DLD1 (cell line): ENCODE data around the gene GARRE1.
"Not testable (repeated sequence)": the region's sequence is repeated elsewhere in the genome, so short reads cannot be mapped to it uniquely, and the experiment has no call there.

ENCODE experiments used
- in situ Hi-C: cut with HindIII; loops from 2 replicates; pipeline ENCODE4 v1.10.0; 2017; ENCODE audit warnings: low sequenced_read_pairs

Gene GARRE1

DNA sequence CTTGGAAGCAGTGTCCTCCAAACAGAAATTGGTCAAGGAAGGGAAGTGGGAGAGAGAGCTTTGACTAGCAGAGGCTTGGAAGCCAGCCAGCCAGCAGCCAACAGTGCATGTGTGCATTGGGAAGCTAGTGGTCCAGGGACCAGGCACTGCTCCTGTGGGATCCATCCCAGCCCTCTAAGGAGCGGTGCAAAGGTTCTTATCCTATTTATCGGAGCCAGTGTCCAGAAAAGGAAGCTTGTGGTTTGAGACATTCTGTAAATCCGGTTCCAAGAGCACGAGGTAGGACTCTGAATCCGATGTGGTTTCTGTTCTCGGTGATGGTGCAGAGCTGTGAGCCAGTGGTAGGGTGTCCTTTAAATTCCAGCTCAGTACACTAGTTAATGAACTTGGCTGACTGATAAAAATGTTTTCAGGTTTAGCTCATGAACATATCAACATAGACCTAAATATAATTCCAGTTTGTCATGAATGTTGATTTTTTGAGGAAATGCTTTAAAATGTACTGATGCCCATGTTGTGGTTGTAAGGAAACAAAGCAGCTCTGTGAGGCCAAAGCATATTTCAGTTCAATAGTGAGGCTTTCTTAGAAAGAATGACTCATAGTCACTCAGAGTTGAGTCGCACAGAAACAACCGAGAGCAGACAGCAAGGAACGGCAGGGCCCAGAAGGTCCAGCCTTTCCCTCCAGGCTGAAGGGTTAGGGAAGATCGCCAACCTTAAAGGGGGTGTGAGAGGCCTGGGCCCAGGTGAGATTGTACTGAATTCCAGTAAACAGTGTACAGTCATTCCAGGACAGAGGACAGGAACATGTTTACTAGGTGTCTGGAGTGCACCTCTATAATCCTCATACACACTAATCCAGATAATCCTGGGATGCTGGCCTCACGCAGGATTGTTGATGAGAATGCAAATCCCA lies 21.5 kb upstream of the GARRE1 start:
- in situ Hi-C loops, result no loop called here

DNA sequence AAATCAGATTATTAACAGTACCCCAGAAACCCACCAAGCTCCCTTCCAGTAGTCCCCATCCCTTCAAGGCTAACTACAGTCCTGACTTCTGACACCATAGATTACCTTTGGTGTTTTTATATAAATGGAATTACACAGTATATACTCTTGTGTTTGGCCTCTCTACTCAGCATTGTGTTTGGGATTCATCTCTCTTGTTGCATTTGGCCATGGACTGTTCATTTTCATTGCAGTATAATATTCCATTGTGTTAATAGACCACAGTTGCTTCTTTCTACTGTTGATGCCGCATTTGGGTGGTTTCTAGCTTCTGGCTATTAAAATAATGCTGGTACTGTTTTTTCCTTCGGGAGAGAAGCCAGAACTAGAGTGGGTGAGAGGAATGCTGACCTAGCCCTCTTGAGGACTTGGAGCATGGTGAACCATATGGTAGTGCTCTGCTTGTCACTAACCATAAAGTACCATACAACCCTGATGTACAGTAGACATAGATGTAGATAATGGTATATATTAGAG lies 18.9 kb upstream of the GARRE1 start:
- in situ Hi-C loops, result no loop called here

DNA sequence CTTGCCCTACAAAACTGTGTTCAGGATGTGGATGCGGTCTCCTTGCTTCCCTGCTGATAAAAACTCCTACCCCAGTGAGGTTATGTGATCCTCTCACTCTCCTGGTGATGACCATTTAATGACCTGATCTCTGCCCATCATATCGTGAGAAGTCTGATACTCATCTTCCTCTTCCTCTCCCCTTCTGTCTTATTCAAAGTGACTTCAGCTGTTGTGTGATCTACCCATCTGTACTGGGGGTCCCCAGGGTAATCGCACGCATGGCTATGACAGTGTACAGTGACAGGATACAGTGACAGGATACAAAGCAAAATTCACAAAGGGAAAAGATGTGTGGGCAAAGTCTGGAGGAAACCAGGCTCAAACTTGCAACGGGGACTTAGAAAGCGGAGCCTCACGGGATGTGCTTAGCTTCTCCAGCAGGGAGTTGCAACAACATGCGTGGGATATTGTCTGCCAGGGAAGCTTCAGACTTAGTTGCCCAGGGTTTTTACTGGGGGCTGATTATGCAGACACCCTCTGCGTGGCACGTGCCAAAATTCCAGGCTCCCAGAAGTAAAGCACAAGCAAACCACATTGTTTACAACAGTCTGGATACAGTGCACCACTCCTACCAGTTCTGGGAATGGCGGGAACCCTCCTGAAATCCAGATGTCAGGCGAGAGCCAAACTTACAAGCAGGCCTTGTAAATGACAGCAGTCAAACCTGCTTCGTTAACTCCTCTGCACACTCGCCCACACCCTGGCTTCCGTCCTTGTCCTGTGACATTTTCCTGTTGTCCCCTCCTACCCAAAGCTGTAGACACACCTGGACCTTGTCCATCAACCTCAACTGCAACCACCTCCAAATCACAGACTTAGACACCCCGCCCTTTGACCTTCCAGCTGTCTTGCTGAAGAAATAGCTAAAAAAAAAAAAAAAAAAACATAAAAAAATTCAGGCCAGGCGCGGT lies 18.0 kb upstream of the GARRE1 start:
- in situ Hi-C loops, result no loop called here

DNA sequence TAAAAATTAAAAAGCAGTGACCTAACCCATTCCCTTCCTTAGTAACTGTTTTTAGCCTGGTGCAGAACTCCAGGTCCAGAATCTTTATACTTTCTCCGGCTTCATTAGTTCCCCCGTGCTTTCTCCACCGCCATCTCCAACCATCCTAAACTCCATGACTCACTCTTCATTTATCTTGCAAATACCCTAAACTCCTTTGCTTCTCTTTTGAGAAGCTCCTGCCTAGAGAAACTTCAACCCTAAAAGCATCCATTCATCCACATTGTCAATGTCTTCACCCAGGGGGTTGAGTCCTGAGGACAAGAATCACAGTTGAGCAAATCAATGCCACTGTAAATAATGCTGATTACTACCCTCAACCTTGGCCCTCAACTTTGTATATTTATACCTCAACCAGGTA lies 17.1 kb upstream of the GARRE1 start:
- in situ Hi-C loops, result no loop called here

DNA sequence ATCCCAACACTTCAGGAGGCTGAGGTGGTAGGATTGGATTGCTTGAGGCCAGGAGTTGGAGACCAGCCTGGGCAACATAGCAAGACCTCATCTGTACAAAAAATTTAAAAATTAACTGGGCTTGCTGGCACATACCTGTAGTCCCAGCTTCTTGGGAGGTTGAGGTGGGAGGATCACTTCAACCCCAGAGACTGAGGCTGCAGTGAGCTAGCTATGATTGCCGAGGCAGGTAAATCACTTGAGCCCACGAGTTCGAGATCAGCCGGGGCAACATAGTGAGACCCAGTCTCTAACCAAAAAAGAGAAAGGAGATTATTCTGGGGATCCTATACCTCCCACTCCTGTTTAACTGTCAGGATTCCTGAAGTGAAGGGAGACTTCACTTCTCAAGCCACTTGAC lies 16.4 kb upstream of the GARRE1 start:
- in situ Hi-C loops, result no loop called here

DNA sequence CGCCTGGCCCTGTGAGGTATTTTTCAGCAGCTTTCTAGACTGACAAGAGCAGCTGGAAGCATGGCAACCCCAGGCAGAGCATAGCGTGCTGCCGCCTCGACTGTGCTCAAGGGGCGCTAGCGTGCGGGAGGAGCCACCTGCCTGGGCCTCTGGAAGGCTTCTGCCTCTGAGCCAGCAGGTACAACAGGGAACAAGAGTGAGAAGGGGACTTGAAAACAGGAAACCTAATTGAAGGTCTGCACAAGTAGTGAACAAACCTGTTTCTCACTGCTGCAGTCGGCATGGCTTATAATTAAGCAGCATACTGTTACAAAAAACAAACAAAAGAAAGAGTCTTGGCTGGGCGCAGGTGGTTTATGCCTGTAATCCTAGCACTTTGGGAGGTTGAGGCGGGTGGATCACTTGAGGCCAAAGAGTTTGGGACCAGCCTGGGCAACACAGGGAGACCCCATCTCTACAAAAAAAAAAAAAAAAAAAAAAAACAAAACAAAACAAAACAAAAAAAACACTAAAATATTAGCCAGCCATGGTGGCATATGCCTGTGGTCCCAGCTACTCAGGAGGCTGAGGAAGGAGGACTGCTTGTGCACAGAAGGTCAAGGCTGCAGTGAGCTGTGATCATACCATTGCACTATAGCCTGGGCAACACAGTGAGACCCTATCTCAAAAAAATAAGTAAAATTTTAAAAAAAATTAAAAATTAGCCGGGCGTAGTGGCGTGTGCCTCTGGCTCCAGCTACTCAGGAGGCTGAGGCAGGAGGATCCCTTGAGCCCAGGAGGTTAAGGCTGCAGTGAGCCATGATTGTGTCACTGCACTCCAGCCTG lies 12.6 kb upstream of the GARRE1 start:
- in situ Hi-C loops, result no loop called here

DNA sequence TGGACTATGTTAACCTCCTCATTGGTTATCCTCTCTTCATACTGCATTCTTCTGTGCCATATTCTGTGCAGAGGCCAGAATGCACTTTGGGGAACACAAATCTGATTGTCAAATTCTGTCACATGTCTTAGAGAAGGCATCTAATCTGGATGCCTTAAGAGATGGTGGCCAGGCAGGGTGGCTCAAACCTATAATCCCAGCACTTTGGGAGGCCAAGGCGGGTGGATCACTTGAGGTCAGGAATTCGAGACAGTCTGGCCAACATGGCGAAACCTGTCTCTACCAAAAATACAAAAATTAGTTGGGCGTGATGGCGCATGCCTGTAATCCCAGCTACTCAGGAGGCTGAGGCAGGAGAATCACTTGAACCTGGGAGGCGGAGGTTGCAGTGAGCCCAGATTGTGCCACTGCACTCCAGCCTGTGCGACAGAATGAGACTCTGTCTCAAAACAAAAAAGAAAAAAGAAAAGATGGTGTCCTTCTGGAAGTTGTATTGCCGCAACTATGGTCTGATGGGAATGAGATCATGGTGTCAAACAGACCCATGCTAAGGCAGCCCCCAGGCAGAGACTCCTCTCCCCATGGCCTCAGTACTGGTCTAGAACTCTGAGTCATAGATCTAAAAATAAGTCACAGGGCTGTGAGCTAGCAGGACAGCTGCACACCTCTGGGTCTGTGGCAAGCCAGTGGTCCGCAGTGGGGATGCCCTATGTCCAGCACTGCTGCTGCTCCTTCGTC lies 11.0 kb upstream of the GARRE1 start:
- in situ Hi-C loops, result not testable (repeated sequence)

DNA sequence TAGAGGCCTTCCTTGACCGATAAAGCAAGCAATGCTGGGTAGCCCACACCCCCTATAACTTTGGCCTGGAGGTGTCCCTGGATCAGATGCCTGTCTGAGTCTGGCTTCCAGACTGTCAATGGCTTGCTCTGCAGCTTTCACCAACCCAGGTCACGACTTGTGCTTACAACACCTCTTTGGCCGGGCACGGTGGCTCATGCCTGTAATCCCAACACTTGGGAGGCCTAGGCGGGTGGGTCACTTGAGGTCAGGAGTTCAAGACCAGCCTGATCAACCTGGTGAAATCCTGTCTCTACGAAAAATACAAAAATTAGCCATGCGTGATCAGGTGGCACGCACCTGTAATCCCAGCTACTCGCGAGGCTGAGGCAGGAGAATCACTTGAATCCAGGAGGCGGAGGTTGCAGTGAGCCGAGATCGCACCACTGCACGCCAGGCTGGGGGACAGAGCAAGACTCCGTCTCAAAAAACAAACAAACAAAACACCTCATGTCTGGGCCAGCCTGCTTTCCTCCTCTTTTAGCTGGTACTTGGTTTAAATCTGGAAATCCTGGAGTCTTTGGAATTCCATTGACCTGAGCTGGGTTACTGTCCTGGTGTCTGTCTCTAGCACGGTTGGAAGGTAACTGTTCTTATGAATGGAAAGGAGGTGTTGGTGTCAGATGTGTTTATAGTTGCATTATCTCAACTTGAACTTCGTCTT lies 10.3 kb upstream of the GARRE1 start:
- in situ Hi-C loops, result no loop called here

DNA sequence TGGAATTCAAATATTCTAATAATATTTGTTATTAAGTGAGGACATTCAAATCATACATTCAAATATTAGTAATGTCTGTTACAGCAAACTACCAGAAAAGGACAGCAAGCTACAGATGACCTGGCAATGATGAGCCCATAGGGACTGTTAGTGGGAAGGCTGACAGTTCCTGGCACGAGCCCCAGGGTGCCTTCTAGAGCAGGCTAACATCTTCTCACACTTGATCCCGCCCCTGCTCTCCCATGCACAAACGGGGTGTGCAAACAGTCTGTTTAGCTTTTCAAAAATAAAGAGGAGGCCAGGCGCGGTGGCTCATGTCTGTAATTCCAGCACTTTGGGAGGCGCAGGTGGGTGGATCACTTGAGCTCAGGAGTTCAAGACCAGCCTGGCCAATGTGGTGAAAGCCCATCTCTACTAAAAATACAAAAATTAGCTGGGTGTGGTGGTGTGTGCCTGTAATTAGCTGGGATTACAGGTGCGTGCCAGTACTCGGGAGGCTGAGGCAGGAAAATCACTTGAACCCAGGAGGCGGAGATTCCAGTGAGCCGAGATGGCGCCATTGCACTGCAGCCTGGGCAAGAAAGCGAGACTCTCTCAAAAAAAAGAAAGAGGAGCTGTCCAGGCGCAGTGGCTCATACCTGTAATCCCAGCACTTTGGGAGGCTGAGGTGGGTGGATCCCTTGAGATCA lies 9.6 kb upstream of the GARRE1 start:
- in situ Hi-C loops, result no loop called here

DNA sequence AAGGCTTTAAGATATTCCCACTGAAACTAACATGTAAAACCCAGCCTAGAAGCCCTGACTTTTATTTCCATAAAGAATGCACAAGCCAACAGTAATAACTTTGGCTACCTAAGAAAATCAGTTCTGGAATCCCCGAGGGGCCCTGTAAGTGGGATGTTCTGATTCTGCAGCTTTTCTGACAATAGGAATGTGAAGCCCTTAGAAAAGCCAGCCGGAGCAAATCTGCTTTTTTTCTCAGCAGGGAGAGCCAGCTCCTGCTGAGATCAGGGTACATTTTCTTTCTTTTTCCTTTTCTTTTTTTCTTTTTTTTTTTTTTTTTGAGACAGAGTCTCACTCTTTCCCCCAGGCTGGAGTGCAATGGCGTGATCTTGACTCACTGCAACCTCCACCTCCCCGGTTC lies 8.0 kb upstream of the GARRE1 start:
- in situ Hi-C loops, result no loop called here

DNA sequence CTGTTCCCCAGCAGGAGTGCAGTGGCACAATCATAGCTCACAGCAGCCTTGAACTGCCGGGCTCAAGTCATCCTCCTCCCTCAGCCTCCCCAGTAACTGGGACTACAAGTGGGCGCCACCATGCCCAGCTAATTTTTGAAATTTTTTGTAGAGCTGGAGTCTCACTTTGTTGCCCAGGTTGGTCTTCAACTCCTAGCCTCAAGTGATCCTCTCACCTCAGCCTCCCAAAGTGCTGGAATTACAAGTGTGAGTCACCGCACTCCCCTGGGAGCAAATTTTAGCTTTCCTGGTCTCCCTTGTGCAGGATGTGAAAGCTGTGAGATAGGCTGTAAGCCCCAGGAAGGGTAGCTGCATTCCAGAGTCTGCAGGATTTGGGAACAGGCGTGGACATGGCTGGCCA lies 5.4 kb upstream of the GARRE1 start:
- in situ Hi-C loops, result no loop called here

DNA sequence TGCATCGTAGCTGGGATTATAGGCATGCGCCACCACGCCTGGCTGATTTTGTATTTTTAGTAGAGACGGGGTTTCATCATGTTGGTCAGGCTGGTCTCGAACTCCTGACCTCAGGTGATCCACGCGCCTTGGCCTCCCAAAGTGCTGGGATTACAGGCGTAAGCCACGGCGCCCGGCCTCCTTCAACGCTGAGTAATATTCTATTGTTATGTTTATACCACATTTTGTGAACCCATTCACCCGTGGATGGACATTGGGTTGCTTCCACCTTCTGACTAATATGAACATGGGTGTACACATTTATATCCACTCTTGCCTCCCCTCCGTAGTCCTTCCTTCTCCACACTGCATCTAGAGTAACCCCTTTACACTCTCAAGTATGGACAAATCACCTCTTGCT lies 1.2 kb upstream of the GARRE1 start:
- in situ Hi-C loops, result not testable (repeated sequence)

DNA sequence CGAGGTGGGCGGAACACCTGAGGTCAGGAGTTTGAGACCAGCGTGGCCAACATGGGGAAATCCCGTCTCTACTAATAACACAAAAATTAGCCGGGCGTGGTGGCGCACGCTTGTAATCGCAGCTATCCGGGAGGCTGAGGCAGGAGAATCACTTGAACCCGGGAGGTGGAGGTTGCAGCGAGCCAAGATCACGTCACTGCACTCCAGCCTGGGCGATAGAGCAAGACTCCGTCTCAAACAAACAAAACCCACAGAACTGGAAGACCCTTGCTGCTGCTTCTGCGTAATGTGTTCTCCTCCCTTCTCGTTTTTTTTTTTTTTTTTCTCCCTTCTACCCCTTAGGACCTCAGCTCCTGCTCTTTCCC lies 691 bp upstream of the GARRE1 start:
- in situ Hi-C loops, result not testable (repeated sequence)

DNA sequence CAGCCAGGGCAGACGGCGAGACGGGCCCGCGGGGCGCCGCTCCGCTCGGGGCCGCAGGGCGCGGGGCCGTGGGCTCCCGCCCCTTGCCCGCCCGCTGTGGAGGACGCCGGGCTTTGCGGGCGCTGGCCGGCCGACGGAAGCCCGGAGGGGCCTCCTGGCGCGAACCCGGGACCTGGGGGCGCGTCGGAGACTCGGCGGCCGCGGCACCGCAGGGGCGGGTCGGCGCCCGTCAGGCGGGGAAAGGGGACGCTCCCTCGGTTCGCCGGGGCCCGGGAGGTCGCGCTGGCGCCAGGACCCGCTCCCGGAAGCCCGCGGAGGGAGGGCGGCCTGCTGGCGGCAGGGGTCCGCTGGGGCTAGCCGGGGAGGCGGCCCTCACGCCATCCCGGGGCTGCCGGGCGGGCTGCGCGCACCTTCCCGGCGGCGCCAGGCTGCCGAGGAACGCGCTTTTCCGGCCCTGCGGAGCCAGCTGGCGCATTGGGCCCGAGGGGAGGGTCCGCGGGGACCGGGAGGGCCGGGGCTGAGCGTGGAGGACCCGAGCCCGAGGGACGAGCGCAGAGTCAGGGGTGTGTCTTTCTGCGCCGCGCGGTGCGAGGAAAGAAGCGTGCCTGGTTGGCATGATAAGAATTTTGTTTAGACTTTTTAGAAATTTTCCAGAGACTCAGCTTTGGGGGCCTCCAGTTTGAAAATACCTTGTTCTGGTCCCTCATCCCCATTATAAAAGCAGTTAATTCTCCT lies 511 bp downstream of the GARRE1 start:
- in situ Hi-C loops, result no loop called here

DNA sequence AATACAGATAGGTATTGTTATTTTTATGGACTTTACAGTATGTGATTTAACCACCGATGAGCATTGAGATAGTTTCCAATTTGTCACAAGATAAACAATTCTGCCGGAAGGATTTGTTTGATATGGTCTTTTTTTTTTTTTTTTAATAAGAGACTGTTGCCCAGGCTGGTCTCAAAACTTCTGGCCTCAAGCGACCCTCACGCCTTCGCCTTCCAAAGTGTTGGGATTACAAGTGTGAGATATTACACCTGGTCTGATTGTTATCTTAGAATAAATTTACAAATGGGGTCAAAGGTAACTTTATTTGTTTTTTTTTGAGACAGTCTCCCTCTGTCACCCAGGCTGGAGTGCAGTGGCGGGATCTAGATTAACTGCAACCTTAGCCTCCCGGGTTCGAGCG lies 1.2 kb downstream of the GARRE1 start:
- in situ Hi-C loops, result no loop called here

DNA sequence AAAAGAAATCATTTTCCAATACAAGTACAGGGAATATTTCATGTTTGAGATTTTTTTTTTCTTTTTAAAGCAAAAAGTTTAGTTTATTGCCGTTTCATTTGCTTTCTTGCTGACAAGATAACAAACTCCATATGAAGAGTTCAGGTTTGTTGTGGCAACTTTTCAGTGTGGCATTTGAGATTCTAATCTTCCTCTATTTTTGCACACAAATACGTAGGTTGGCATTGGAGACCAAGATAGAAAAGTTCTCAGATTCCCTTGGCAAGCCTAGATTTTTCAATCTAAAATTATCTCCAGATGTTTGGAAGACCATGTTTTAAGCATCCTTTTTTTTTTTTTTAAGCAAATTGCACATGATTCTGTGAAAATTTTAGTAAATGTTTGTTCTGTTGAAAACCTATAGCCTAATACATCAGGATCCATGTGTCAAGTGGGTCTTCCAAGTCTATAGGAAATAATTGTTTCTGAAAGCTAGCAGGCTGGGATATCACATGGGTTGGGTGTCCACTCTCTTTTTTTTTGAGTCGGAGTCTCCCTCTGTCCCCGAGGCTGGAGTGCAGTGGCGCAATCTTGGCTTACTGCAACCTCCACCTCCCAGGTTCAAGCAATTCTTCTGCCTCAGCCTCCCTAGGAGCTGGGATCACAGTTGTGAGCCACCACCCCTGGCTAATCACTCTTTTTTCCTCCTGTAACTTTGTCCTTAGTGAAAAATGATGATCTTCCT lies 2.6 kb downstream of the GARRE1 start:
- in situ Hi-C loops, result no loop called here

DNA sequence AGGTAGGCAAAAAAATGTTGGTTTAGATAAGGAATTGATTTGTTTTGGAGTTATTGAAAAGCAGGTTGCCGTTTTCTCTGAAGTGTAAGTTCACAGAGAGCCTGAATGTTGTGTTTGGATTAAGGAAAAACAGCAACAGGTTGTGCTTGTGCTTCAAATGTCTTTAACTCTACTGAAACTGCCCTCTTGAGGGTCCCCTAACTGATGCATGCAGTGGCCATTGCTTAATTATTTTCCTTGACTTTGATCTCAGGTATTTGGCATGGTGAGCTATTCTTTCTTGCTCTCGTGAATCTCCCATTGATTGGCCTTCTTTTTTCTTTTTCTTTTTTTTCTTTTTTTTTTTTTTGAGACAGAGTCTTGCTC lies 3.2 kb downstream of the GARRE1 start:
- in situ Hi-C loops, result no loop called here
